A673 (cell line): Measurements from ENCODE around the gene MEA1.

Source experiments
- EZH2 ChIP-seq: fragments of 200-600 bp; sonication (generic); IDR thresholded peaks from 2 replicates; pipeline ENCODE4 v1.6.1; 2017; ENCODE audit warnings: borderline replicate concordance, low read depth, mild to moderate bottlenecking, mixed read lengths, antibody characterized with exemption, low read length; ENCODE audit not compliant: poor library complexity, severe bottlenecking
- TF ChIP-seq, protein P1 (sequence below): fragments of 300-800, 200-600 bp; sonication (generic); conservative IDR thresholded peaks from 2 replicates; pipeline ENCODE4 v1.5.1; 2017; ENCODE audit warnings: low read depth, mild to moderate bottlenecking, antibody characterized with exemption, low read length, moderate library complexity, mixed read lengths

DNA sequence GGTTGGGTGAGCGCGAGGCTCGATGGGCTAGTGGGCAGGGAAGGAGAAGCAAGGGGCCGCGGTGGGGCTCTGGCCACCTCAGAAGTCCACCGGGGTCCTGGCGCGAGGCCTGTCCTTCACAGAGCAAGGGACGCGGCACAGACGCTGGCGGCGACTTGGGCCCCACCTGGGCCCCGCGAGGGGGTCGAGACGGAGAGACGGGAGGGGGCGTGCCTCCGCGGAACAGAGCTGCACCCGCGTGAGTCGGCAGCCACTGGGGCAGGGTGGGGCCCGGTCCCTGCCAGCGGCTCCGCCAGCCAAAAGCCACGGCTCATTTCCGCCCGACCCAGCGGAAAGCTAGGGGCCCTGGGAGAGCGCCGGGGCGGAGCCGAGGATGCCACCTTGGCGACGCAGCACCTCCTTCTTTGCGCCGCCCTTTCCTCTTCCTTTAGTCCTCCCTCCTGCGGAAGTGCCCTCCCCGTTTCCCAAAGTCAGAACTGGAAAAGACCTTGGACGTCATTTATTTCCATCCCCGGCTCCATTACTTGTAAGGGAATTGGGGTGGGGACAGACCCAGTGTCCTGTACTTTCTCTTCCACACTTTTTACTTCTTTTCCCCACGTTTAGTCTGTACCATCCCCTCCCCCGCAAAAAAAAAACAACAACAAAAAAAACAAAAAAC, 39.9 kb upstream of the MEA1 start, which contains the start of gene CUL7:
- TF ChIP-seq, protein P1, sequence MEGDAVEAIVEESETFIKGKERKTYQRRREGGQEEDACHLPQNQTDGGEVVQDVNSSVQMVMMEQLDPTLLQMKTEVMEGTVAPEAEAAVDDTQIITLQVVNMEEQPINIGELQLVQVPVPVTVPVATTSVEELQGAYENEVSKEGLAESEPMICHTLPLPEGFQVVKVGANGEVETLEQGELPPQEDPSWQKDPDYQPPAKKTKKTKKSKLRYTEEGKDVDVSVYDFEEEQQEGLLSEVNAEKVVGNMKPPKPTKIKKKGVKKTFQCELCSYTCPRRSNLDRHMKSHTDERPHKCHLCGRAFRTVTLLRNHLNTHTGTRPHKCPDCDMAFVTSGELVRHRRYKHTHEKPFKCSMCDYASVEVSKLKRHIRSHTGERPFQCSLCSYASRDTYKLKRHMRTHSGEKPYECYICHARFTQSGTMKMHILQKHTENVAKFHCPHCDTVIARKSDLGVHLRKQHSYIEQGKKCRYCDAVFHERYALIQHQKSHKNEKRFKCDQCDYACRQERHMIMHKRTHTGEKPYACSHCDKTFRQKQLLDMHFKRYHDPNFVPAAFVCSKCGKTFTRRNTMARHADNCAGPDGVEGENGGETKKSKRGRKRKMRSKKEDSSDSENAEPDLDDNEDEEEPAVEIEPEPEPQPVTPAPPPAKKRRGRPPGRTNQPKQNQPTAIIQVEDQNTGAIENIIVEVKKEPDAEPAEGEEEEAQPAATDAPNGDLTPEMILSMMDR = no peak
- TF ChIP-seq EZH2 = no peak
